Occipital lobe (tissue), 2 donors: ENCODE measurements around the gene EPHB6. TPM values are rescaled to one million over a fixed set of nuclear protein-coding genes. Genes with fewer than 3 reads are reported as not detected.

Experiments used
- DNase-seq: peaks from one replicate; lab custom pipeline; 2025; lab: John Stamatoyannopoulos, UW
- total RNA-seq: library from RNA; depleted of rRNA; stranded (reverse); fragments of >200 nt; gene quantifications from one replicate; pipeline ENCODE4 v1.2.3, GENCODE V29; 2014

The EPHB6 gene
- total RNA-seq, 1 donor from 2014 or later = 55.8 TPM

DNA sequence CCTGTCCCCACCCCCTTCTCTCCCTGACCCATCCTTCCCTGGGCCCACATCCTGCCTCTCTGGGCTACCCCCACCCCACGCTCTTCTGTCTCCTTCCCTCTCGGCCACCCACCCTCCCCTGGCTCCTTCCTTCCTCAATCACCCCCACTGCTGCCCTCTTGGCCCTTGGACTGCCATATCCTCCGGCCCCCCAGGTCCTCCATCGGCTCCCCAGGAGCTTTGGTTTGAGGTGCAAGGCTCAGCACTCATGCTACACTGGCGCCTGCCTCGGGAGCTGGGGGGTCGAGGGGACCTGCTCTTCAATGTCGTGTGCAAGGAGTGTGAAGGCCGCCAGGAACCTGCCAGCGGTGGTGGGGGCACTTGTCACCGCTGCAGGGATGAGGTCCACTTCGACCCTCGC, 10.9 kb downstream of the EPHB6 start:
- no peak for DNase-seq

DNA sequence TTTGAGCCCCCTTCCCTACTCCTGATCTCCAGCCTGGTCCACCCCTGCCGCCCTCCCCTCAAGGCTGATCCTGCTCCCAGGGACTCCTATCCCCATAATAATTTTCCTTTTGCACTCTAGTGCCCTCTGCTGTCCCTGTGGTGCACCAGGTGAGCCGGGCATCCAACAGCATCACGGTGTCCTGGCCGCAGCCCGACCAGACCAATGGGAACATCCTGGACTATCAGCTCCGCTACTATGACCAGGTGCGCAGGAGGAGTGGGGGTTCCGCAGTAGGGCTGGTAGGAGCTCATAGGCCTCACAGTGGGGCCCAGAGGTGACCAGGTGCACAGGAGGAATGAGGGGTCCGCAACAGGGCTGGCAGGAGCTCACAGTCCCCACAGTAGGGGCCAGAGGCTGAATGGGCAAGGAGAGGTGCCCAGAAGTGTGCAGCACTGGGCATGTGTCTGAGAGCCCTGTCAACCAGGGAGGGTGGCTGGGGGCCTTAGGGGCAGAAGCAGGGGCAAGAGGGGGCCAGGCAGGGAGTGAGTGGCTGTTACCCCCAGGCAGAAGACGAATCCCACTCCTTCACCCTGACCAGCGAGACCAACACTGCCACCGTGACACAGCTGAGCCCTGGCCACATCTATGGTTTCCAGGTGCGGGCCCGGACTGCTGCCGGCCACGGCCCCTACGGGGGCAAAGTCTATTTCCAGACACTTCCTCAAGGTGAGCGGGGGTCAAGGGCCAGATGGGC, 11.7 kb downstream of the EPHB6 start:
- no peak for DNase-seq

DNA sequence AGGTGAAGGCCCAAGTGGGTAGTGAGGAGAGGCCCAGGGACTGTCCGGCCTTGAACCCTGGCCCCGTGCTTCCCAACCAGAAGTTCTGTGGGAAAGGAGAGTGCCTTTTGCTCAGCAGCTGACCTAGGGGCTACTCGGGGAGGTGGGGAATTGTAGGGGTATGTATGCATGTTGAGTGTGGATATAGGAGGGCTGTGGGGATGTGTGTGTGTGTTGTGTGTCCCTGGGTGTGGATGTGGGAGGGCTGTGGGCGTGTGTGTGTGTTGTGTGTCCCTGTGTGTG, 12.2 kb downstream of the EPHB6 start:
- DNase-seq = no peak

DNA sequence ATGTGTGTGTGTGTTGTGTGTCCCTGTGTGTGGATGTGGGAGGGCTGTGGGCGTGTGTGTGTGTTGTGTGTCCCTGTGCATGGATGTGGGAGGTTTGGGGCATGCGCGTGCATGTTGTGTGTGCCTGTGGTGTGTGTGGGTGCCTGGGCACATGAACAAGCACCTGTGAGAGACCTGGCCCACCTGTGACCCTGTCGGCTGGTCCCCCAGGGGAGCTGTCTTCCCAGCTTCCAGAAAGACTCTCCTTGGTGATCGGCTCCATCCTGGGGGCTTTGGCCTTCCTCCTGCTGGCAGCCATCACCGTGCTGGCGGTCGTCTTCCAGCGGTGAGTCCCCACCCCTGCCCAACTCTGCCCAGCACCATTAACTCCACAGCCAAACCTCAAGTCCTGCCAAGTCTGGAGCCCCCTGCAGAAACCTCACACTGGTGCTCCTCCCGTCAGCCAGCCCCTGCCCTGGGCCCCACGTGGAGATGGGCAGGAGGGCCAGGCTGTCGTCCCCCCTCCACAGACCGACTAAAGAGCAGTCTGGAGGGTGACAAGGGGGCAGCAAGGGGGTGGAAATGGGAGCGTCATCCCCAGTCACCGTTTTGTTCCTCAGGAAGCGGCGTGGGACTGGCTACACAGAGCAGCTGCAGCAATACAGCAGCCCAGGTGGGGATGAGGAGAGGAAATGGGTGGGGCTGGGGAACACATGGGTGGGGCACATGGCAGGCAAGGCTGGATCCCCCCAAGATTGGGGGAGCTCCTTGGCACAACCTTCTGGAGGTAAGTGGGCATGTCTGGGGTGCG, 12.7 kb downstream of the EPHB6 start:
- DNase-seq = no peak

DNA sequence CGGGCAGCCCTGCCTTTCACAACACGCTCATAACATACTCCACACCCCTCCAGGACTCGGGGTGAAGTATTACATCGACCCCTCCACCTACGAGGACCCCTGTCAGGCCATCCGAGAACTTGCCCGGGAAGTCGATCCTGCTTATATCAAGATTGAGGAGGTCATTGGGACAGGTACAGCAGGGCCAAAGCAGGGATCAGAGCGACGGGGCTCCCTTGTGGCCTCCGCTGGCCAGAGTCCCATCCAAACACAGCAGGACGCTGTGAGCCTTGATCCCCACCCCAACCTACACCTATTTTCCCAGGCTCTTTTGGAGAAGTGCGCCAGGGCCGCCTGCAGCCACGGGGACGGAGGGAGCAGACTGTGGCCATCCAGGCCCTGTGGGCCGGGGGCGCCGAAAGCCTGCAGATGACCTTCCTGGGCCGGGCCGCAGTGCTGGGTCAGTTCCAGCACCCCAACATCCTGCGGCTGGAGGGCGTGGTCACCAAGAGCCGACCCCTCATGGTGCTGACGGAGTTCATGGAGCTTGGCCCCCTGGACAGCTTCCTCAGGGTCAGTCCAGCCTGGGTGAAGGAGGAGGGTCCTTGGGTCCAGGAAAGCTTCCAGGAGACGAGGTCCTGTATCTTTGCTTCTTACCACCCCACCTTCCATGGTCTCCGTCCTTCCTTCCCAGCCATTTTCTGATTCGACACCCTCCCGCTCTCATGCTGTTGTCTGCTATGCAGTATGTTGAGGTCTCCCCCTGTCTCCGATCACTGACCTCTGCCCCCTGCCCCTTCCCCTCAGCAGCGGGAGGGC, 13.5 kb downstream of the EPHB6 start:
- no peak for DNase-seq

DNA sequence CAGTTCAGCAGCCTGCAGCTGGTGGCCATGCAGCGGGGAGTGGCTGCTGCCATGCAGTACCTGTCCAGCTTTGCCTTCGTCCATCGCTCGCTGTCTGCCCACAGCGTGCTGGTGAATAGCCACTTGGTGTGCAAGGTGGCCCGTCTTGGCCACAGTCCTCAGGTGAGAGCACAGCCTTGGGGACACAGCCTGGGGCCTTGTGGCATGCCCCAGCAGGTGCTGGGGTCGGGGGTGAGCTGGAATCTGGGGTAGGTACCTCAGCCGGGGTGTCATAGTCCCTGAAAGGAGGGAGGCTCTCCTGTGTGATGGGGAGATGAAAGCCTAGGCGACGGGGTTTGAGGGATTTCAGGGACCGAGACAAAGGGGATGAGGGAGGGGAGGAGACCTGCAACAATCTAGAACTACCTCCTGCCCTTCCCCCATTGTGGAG, 14.1 kb downstream of the EPHB6 start:
- DNase-seq = no peak

DNA sequence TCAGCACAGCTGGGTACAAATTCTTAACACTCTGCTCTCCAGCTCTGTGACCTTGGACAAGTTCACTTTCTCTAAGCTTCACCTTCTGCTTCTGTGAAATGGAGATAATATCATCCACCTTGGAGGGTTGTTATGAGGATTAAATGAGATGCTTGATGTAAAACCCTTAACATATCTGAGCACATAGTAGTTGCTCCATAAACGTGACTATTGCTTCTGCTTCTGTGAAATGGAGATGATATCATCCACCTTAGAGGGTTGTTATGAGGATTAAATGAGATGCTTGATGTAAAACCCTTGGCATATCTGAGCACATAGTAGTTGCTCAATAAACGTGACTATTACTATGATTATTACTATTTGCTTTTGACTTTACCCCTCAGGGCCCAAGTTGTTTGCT, 14.6 kb downstream of the EPHB6 start:
- no peak for DNase-seq

DNA sequence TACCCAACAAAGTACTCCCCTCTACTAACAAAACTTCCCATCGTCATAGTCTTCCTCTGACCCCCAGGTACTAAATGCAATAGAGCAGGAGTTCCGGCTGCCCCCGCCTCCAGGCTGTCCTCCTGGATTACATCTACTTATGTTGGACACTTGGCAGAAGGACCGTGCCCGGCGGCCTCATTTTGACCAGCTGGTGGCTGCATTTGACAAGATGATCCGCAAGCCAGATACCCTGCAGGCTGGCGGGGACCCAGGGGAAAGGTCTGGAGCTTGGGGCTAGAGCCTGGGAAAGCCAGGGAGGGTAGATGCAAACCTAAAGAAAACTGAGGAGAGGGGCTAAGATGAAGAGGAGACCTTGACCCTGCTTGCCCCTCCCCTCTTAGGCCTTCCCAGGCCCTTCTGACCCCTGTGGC, 15.3 kb downstream of the EPHB6 start:
- DNase-seq = no peak

DNA sequence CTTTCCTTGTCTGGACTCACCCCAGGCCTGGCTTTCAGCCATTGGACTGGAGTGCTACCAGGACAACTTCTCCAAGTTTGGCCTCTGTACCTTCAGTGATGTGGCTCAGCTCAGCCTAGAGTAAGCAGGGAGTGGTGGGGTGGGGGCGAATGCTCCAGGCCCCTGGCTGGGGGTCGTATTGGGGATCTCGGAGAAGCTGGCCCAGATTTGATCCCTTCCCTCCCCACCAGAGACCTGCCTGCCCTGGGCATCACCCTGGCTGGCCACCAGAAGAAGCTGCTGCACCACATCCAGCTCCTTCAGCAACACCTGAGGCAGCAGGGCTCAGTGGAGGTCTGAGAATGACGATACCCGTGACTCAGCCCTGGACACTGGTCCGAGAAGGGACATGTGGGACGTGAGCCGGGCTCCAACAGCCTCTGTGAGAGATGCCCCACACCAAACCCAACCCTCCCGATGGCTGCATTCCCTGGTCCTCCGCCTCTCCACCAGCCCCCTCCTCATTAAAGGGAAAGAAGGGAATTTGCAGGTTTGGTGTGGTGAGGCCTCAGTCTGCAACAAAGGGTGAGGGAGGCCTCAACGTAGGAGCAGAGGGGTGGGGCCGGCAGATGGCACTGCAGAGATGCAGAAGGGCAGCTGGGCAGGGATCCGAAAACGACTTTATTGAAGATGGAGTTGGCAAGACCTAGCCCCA, 15.8 kb downstream of the EPHB6 start:
- DNase-seq = no peak

DNA sequence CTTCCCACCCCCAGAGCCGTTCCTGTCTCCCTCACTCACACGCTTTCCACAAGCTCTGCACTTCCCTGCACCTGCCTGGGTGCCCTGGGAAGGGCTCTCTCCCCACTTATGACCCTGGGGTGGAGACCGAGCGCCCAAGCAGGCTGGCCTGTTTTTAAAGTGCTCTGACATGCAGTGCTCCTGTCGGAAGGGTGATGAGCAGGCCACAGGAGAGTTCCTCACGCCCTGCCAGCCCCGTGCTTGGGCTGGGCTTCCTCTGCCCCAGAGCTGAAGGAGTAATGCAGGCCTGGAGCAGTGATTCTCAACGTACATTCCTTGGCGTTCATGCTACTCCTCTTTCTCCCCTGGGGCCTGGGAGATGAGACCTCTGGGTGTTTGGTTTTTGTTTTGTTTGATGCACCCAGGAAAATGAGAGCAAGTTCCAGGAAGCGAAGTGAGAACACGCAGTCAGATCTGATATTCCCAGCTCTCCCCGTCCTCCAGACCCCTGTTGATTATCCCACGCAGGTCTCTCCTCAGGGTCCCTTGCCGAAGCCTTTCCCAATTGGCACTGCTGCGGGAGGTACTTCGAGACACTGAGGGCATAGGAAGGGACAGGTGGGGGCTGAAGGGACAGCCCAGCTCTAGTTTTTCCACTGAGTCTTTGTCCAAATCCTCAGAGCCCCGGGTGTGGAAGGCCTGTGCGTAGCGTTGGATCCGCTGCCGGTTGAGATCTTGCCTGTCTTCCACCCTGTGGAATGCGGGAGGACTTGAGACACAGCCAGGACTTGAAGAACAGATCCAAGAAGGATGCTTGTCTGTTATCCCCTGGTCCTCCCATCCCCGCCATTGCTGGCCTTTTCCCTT, 16.6 kb downstream of the EPHB6 start:
- no peak for DNase-seq

DNA sequence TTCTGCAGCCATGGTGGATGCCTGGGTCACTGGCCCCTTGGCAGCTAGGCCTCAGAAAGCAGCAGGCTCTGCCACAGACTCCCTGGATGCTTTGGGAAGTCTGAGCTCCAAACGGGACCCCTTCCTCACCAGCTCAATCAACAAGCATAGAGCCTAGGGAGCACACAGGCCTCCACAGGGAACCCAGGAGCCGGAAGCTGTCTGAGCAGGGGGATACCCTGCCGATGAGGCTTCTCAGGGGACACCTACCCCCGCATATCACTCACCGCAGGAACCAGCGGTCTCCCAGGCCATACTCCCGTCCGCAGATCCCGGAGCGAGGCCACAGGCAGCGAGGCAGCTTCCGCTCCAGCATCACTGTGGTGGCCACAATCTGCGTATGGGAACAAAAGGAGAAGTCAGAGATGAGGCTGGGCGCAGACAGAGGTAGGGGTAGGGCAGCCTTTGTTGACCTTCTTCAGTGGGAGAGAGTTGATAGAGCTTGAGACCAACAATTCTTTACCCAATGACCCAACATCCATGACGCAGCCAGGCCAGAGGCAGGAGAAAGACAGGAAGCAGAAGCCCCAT, 17.3 kb downstream of the EPHB6 start:
- no peak for DNase-seq

DNA sequence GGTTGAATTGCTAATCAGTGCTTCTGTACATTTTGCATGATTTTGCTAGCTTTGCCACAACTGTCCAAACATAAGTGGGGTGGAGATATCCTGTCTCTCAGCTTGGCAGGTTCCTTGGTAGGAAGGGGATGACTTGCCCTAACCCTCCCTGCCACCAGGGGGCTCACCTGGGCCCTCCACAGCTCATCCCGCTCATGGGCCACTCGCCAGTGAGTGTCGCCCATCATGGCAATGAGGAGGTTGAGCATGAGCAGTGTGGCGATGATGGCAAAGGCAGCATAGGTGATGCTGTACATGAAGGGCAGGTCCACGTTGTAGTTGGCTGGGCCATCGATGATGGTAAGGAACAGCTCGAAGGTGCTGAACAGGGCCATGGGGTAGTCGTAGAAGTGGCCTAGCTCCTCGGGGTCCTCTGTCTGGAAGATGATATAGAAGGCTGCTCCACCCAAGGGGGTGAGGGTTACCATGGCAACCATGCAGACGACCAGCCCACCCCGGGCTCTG, 18.5 kb downstream of the EPHB6 start:
- DNase-seq = no peak

DNA sequence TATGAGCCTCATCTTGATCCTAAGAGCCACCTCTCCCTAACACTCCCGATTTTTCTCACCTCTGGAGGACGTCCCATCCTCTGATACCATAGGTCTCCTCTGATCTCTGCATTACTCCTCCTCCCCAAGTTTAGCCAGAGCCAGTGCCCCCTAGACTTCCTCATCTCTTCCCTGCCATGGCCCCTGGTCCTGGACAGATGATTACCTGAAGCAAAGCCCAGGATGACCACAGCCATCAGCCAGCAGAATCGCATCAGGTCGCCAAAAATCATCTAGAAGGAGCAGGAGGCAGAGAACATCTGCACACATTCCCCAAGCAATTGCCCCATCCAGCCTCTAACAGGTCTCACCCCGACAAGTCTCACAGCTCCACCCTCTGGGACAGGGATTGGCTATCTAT, 19.0 kb downstream of the EPHB6 start:
- no peak for DNase-seq

DNA sequence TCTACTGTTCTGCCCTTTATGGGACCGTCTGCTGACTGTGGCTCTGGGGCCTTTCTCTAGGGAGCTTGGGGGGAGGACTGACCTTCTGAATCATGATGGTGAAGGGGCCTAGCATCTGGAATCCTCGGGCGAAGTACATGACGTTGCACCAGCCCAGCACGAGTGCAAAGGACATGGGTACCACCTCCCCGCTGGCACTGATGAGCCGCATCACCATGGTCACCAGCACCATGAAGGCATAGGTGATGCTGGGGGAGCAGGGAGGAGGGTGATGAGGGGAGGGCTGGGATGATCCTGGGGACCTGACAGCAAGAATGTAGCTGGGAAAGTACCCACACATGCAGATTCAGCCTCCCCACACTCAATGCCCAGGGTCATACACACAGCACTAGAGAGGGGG, 19.5 kb downstream of the EPHB6 start:
- no peak for DNase-seq

DNA sequence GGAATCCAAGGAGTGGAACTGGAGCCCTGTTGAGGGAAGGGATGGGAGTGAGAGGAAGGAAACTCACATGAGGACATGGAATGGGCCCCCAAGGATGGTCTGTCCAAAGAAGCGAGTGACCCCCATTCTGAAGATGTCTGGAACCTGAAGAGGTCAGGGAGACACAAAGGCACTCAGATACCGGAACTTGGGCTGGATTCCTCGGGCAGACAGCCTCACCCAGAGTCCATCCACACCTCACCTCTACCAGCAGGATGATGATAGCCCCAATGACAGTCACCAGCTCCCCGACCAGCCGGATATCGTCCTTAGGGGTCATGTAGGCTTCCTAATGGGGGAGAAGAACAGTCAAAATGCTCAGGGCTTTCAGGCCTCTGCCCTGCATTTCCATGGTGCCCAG, 20.0 kb downstream of the EPHB6 start:
- no peak for DNase-seq

DNA sequence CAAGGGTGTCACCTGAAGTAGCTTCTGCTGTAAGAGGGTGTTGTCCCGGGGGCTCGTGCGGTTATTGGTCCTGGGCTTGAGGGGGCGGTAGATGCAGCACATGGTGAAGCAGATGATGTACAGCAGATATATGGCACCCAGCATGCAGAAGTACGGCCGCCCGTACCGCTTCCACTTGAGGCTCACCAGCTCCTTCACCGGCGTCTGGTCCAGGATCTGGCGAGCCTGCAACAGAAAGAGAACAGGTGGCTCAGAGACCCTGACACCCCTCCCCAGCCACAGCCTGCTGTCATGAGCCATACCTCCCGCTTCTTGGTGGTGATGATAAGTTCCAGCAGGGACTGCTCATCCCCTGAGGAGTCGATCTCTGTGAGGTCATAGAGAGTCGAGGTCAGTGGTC, 20.6 kb downstream of the EPHB6 start:
- DNase-seq = no peak

DNA sequence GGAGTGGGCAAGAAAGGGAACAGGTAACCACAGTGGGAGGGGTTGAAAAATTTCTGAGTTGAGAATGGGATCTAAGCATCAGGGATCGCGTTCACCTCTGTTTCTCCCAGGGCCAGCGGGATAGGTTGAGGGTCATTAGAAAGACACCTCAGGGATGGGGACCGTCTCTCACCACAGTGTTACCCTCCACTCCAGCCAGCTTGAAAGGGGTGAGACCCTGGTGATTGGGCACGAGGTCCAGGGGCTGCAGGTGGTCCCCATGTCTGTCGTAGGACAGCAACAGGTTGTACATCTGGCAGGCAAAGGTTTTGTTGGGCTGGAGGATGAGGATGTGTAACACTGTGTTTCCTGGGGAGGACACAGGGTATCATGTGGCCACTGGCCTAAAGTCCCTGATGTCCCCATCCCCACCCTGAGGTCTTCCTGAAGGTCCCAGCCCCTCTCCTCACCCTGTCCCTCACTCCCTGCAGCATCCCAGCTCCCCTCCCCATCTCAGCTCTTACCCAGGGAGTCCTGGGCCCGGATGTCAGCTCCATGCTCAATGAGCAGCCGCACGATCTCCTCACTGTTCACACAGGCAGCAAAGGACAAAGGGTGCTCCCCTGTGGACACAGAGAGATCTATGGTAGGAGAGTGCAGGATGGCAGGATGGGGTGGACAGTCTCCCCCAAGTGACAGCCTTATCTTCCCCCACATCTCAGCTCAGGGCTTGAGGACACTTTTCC, 21.5 kb downstream of the EPHB6 start:
- DNase-seq = no peak

DNA sequence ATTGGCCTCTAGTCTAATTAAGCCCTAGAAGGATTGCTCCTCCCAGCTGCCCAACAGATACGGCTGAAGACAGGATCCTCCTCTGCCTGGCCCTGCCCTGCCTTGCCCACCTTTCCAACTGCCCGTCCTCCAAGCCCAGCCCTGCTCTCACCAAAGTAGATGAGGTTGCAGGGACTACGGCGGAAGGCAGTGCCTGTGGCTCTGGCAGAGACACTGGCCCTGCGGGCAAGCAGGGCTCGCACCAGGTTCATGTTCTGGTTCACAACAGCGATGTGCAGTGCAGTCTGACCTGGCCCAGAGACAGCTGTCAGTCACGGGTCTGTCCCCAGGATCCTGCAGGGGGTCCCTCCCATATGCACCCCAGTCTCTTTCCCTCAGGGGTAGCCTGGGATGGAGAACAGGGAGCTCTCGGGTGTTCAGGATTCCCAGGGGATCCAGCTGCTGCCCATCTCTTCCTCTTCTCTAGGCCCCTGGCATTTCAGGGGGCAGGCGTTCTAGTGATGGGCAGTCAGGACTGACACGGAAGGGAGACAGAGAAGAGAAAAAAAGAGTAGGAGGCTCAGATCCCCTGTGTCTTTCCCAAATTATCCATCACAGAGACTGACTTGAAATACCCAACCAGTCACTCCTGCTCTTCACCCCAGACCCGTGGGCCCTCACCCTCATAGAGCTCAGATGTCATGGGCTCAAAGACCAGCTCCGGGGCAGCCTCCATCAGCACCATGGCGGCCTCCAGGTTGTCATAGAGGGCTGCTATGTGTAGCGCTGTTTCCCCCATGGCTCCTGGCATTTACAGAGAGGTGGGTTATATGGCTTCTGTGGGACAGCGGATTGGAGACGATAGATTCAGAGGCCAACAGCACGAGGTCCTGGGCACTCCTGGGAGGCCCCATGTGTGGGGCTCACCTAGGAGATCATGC, 22.4 kb downstream of the EPHB6 start:
- no peak for DNase-seq

DNA sequence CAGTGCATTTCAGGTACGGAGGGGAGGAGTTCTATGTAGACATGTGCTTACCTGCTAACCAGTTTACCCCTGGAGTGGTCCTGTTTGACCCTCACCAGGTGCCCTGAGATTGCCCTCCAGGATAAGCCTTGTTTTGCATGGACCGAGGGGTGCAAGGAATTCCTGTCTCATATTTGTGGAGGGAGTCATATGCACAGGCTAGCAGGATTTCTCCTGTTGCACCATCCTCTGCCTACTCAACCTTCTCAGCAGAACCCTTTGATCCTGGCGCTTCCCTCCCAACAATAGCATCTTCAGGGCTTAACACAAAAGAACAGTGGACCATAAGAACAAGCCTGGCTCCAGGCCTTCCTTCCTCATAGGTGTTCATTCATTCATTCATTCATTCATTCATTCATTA, 23.4 kb downstream of the EPHB6 start:
- no peak for DNase-seq
